ENCODE measurements around the gene CCBE1. TPM values are rescaled to one million over a fixed set of nuclear protein-coding genes. Genes with fewer than 3 reads are reported as not detected.

The CCBE1 gene
- polyA plus RNA-seq, 1 of the 3 experiments (the other 2 are of a cell fraction): 5.0 TPM

DNA sequence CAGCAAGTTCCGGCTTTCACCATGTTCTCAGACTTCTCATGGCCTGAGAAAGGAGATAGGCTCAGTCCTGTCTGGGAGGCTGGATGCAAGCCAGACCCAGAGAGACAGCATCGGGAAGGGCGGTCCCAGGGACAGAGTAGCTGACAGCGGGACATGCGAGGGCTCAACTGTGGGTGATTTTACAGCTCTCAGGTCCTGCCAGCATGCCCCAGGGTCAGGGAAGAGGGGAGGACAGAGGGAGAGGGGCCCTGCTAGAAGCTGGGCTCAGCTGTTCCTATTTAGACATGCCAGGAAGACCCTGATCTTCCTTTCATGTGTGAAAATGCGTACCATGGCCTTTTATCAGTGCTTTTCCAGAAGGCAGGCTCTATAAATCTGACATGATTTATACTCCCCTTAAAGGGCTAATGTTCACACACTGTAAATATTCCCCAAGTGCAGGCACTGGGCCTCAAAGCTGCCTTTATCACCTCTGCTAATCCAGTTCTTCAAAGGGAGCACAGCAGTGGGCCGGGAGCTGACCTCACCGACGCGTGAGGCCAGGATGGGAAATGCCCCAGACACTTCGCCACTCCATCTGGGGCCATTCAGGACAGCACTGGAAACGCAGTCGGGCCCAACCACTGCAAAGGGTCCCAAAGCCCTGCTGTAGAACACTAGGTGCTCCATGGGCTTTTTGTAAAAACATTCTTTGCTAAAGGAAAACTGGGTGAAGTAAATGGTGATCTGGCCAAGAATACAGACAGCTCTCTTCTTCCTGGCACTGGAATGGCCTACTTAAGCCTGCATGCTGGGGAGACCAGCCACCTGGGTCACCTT, 242.1 kb downstream of the CCBE1 start:
- WGBS (ENCODE audit: low lambda C conversion rate): 84% methylated on average over 10 of the region's 13 CpGs
- H3K36me3 ChIP-seq (replicated peaks in 1 of 2; ENCODE audit: control insufficient read depth in 1 of 2, insufficient read depth in 2 of 2, low read length in 1 of 2): no peaks in the 10 kb centered on the region
- H3K4me1 ChIP-seq (ENCODE audit: control insufficient read depth in 1 of 2, insufficient read depth in 2 of 2, low read depth in 1 of 2, low read length in 1 of 2): peaks cover 6 to 43% of the 10 kb centered on the region in 2 experiments; a peak in 3 of 4 replicates
- no peak overlapping the region for H3K4me3 ChIP-seq (ENCODE audit: low read depth in 2 of 2, low read length in 1 of 2)
- H3K27me3 ChIP-seq (ENCODE audit: insufficient read depth): no peaks in the 10 kb centered on the region
- TF ChIP-seq EP300 (IDR thresholded peaks at IDR 0.05; ENCODE audit: borderline replicate concordance in 1 of 2, low read depth in 1 of 2, low read length in 1 of 2) (peak in 1 of 2 experiments; percentile 68; a peak in 2 of 4 replicates), MXI1 (IDR thresholded peaks at IDR 0.05; ENCODE audit: low read depth, low read length) (peak; percentile 82), NFIC (IDR thresholded peaks at IDR 0.05; ENCODE audit: borderline replicate concordance) (no peak), JUND (IDR thresholded peaks at IDR 0.05) (no peak), FOSL2 (IDR thresholded peaks at IDR 0.05; ENCODE audit: borderline replicate concordance, low read depth) (no peak), IRF3 (IDR thresholded peaks at IDR 0.05; ENCODE audit: low read depth, low read length) (no peak), NRF1 (IDR thresholded peaks at IDR 0.05; ENCODE audit: low read depth, low read length) (no peak), GATA2 (CRISPR knock-in tag; IDR thresholded peaks at IDR 0.05) (peak; percentile 48; the same call in 1 of the 2 replicates), RXRA (IDR thresholded peaks at IDR 0.05; ENCODE audit: borderline replicate concordance, low read depth) (no peak), MEF2A (IDR thresholded peaks at IDR 0.05; ENCODE audit: borderline replicate concordance, low read depth) (no peak), USF1 (IDR thresholded peaks at IDR 0.05; ENCODE audit: borderline replicate concordance, low read depth) (no peak), SIN3A (IDR thresholded peaks at IDR 0.05; ENCODE audit: borderline replicate concordance, low read depth, low read length) (no peak), FOXM1 (IDR thresholded peaks at IDR 0.05; ENCODE audit: low read depth) (no peak), RCOR1 (IDR thresholded peaks at IDR 0.05; ENCODE audit: low read length) (peak; percentile 66), CHD2 (IDR thresholded peaks at IDR 0.05; ENCODE audit: low read length, partially characterized antibody) (no peak), ELF1 (IDR thresholded peaks at IDR 0.05) (no peak), TEAD4 (IDR thresholded peaks at IDR 0.05; ENCODE audit: borderline replicate concordance, insufficient read depth) (no peak), RFX5 (IDR thresholded peaks at IDR 0.05; ENCODE audit: low read length) (no peak), RAD21 (IDR thresholded peaks at IDR 0.05; ENCODE audit: low read length) (no peak), POLR2AphosphoS5 (IDR thresholded peaks at IDR 0.05; ENCODE audit: low read depth, low read length) (no peak), FOXJ3 (CRISPR knock-in tag; IDR thresholded peaks at IDR 0.05) (no peak), TCF12 (IDR thresholded peaks at IDR 0.05) (no peak), TAF1 (IDR thresholded peaks at IDR 0.05; ENCODE audit: borderline replicate concordance, low read depth, low read length) (no peak)
- TF ChIP-seq, protein P1, sequence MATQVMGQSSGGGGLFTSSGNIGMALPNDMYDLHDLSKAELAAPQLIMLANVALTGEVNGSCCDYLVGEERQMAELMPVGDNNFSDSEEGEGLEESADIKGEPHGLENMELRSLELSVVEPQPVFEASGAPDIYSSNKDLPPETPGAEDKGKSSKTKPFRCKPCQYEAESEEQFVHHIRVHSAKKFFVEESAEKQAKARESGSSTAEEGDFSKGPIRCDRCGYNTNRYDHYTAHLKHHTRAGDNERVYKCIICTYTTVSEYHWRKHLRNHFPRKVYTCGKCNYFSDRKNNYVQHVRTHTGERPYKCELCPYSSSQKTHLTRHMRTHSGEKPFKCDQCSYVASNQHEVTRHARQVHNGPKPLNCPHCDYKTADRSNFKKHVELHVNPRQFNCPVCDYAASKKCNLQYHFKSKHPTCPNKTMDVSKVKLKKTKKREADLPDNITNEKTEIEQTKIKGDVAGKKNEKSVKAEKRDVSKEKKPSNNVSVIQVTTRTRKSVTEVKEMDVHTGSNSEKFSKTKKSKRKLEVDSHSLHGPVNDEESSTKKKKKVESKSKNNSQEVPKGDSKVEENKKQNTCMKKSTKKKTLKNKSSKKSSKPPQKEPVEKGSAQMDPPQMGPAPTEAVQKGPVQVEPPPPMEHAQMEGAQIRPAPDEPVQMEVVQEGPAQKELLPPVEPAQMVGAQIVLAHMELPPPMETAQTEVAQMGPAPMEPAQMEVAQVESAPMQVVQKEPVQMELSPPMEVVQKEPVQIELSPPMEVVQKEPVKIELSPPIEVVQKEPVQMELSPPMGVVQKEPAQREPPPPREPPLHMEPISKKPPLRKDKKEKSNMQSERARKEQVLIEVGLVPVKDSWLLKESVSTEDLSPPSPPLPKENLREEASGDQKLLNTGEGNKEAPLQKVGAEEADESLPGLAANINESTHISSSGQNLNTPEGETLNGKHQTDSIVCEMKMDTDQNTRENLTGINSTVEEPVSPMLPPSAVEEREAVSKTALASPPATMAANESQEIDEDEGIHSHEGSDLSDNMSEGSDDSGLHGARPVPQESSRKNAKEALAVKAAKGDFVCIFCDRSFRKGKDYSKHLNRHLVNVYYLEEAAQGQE (IDR thresholded peaks at IDR 0.05; ENCODE audit: low read depth, low read length): no peak
- TF ChIP-seq, protein P2, sequence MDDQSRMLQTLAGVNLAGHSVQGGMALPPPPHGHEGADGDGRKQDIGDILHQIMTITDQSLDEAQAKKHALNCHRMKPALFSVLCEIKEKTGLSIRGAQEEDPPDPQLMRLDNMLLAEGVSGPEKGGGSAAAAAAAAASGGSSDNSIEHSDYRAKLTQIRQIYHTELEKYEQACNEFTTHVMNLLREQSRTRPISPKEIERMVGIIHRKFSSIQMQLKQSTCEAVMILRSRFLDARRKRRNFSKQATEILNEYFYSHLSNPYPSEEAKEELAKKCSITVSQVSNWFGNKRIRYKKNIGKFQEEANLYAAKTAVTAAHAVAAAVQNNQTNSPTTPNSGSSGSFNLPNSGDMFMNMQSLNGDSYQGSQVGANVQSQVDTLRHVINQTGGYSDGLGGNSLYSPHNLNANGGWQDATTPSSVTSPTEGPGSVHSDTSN (IDR thresholded peaks at IDR 0.05): no peak
- TF ChIP-seq, protein P3, sequence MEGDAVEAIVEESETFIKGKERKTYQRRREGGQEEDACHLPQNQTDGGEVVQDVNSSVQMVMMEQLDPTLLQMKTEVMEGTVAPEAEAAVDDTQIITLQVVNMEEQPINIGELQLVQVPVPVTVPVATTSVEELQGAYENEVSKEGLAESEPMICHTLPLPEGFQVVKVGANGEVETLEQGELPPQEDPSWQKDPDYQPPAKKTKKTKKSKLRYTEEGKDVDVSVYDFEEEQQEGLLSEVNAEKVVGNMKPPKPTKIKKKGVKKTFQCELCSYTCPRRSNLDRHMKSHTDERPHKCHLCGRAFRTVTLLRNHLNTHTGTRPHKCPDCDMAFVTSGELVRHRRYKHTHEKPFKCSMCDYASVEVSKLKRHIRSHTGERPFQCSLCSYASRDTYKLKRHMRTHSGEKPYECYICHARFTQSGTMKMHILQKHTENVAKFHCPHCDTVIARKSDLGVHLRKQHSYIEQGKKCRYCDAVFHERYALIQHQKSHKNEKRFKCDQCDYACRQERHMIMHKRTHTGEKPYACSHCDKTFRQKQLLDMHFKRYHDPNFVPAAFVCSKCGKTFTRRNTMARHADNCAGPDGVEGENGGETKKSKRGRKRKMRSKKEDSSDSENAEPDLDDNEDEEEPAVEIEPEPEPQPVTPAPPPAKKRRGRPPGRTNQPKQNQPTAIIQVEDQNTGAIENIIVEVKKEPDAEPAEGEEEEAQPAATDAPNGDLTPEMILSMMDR (IDR thresholded peaks at IDR 0.05): no peak
- H3K9ac ChIP-seq: no peak overlapping the region
- H3F3A ChIP-seq (replicated peaks; ENCODE audit: insufficient read depth): peaks cover 2% of the 10 kb centered on the region
- H3K79me2 ChIP-seq (ENCODE audit: insufficient read depth): no peaks in the 10 kb centered on the region
- H3K4me2 ChIP-seq: no peak overlapping the region
- DNase-seq: peak; percentile 62
- H3K27ac ChIP-seq (ENCODE audit: low read depth in 2 of 2, low read length in 1 of 2): peak overlapping the region in 1 of 2 experiments; percentile 68; a peak in 2 of 4 replicates
- H2AFZ ChIP-seq (ENCODE audit: low read depth): no peak overlapping the region
- CTCF ChIA-PET: interaction anchor here (0.9 to 11.6 kb wide), 7 partner anchors 10 to 367 kb away, joined by 3 to 276 read pairs (median 4); no protein-coding TSS in a partner anchor
- no peaks in the 10 kb centered on the region for H3K9me3 ChIP-seq
- H4K20me1 ChIP-seq (ENCODE audit: insufficient read depth): no peaks in the 10 kb centered on the region
- H3K9me2 ChIP-seq: no peaks in the 10 kb centered on the region
- POLR2A ChIA-PET: interaction anchor here (0.5 to 1.4 kb wide), 2 partner anchors 147 to 370 kb away, joined by 3 to 4 read pairs; no protein-coding TSS in a partner anchor
